Fibroblast of pulmonary artery (primary cell): ENCODE data around the gene DAPP1.

Experiments used
- DNase-seq: peaks from one replicate; pipeline ENCODE4 v3.0.0-alpha.2; 2010; ENCODE audit warnings: low read depth
- H3K4me3 ChIP-seq: replicated peaks from 2 replicates; pipeline ENCODE4 v1.5.1; 2011; ENCODE audit warnings: low read depth, mild to moderate bottlenecking, control low read depth, low read length, moderate library complexity
- CTCF ChIP-seq: IDR thresholded peaks from 2 replicates; pipeline ENCODE4 v1.5.1; 2011; ENCODE audit warnings: mild to moderate bottlenecking, control low read depth, low read length, inconsistent platforms; ENCODE audit errors: missing control alignments

Gene DAPP1

GRCh38 chr4:99891351-99891750, 74.7 kb downstream of the DAPP1 start:
- no peak overlapping the region for H3K4me3 ChIP-seq
- DNase-seq: no peak
- TF ChIP-seq CTCF: no peak

DNA sequence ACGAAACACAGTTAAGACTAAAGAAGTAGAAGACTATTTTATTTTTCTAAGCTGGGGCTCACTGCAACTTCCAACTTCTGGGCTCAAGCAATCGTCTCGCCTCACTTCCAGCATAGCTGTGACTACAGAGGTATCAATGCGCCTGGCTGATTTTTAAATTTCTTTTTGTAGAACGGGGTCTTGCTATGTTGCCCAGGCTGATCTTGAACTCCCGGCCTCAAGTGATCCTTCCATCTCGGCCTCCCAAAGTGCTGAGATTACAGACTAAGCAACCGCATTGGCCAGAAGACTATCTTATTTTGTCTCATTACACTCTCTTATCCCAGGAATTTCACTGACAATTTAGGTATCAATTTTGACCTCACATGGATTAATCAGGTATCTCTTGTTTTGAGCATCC, 76.4 kb downstream of the DAPP1 start:
- no peak for TF ChIP-seq CTCF
- H3K4me3 ChIP-seq: peak overlapping the region; percentile 90
- DNase-seq: no peak

- DNase-seq: peak; percentile 14
- peak overlapping the region; percentile 90 for H3K4me3 ChIP-seq
- no peak for TF ChIP-seq CTCF
Measured at GRCh38 chr4:99893839-99894160, 77.2 kb downstream of the DAPP1 start.

DNA sequence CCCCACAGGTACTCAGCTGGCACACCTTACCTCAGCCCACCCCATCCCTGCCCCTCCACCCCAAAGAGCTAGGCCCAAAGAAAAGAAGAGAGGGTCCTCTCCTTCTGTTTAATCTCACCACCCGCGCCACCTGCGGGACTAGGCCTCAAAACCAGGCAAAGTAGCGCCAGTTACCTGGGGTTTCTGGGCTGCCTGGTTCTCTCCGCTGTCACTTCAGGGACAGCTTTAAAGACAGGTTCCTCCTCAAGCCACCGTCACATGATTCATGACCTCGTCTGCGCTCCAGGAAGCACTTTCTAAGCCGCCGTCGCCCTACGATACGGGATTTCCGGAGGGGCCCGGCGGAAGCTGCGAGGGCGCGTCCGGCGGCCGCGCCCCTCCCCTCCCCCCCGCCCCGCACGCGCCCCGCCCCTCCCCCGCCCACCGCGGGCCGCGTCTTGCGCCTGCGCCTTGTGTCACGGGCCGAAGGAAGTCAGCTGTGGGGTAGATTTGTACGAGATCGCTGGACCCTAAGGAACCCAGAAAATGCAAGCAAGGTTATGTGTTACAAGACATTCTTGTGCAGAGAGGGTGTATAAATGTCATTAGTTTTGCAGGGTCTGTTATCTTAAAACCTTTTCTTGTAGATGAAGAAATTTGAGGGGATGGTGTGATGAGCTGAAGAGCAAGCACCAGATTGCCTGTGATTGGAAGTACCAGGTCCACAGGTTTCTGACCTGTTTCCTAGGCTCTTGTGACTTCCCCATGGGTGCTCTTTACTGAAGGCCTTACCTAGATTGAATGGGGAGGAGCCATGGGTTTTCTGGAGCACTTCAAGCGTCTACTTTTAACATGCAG, 77.8 kb downstream of the DAPP1 start, which contains the start of gene LAMTOR3:
LAMTOR3 (minus strand) TSS at position 267 of the 837 bp plus-strand sequence. CDS start 464 bp downstream, outside the sequence.
- peak within 1 kb of the TSS; percentile 90 for H3K4me3 ChIP-seq
- peak; percentile 93 for DNase-seq
- TF ChIP-seq CTCF: no peak

DNA sequence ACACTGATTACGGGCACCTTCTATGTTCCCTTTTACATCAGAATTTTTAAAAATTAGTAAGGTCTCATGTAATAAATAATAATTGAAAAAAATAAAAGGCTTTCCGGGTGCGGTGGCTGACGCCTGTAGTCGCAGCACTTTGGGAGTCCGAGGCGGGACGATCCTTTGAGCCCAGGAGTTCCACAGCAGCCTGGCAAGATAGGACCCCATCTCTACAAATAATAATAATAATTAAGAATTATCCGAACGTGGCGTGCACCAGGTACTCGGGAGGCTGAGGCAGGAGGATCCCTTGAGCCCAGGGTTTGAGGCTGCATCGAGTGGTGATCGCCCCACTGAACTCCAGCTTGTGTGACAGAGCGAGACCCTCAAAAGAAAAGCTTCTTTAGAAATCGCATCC, 78.4 kb downstream of the DAPP1 start:
- no peak for DNase-seq
- peak overlapping the region; percentile 90 for H3K4me3 ChIP-seq

DNA sequence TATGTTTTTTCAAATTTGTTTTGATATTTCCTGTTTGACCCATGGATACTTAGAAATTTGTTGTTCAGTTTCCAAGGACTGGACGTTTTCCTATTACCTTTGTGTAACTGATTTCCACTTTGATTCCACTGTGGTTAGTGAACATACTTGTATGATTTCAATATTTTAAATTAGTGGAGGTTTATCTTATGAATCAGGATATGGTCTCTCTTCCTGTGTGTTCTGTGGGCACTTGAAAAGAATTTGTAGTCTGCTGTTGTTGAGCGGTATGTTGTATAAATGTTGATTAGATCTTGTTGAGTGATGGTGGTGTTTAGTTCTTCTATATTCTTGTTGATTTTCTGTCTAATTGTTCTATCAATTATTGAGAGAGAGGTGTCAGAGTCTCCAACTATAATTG, 98.8 kb downstream of the DAPP1 start:
- TF ChIP-seq CTCF: no peak
- no peak overlapping the region for H3K4me3 ChIP-seq
- no peak for DNase-seq

More for the DNA sequence above, 78.4 kb downstream of the DAPP1 start:
- TF ChIP-seq CTCF: no peak

DNA sequence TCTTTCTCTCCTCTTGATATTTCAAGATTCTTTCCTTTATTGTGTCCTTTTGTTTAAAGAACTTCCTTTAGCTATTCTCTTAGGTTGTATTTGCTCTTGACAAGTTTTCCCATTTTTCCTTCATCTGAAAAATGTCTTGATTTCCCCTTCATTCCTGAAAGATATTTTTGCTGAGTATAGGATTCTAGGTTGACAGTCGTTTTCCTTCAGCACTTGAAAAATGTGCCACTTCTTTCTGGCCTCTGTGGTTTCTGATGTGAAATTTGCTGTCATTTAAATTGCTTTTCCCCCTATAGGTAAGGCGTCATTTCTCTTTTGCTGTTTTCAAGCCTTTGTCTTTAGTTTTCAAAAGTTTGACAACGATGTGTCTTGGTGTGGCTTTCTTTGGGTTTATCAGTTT, 100.9 kb downstream of the DAPP1 start:
- no peak overlapping the region for H3K4me3 ChIP-seq
- DNase-seq: no peak
- no peak for TF ChIP-seq CTCF
